ENCODE data around the gene CLDND2.
A peak's percentile ranks its signal among the peaks of the same experiment; 100 is the strongest.
"Not testable (repeated sequence)": the region's sequence is repeated elsewhere in the genome, so short reads cannot be mapped to it uniquely, and the experiment has no call there.

Gene CLDND2, protein sequence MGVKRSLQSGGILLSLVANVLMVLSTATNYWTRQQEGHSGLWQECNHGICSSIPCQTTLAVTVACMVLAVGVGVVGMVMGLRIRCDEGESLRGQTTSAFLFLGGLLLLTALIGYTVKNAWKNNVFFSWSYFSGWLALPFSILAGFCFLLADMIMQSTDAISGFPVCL

DNA sequence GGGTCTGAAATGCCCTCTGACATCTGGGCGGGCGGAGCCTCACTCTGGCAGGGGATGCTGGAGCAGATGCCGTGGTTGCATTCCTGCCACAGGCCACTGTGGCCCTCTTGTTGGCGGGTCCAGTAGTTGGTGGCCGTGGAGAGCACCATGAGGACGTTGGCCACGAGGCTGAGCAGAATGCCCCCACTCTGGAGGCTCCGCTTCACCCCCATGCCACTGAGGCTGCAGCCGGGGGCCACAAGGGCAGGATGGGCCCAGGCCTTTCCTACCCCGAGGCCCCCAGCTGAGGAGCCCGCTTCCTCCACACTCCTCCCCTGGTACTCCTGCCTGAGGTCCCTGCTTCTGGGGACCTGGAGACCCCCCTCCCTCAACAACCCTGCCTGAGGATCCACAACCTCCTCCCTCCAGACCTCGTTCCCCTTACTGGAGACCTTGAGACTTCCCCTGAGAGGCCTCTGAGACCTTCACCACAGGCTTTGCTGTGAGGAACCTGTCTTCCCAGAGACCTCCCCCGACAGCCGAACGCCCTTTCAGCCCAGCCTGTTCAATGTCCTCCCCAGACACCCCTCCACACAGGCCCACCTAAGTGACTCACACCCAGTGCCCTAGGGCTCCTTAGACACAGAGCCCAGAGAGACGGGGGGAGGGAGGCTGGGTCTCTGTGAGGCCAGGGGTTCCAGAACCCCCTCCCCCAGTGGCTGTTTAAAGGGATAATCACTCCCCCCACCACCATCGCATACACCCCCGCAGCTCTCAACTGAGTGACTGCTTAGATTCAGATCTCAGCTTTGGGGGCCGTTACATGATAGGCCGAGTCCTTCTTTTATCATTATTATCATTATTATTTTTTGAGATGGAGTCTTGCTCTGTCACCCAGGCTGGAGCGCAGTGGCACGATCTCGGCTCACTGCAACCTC, at the start of gene CLDND2:
Gene CLDND2 (minus strand): TSS at position 638 of the 917 bp plus-strand sequence. CDS start 426 bp downstream, at position 212.
- DNase-seq (ENCODE audit: low read depth in 2 of 2, low spot score in 1 of 2), result peak in 1 of 2 donors; percentile 46

DNA sequence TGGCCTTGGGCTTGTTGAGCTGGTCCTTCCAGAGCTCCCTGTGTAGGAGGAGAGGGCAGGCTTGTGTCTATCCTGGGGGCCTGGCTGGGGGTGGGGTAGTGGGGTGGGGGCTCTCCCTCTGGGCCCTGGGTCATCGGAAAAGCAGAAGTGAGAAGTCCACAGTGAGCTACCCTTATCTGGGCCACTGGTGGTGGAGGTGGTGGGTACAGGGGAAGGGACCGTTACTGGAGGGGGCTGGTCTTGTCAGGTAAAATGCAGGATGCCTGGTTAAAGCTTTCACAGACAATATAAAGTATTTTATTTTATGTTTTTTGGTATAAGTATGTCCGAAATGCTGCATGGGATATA, 49.0 kb upstream of the CLDND2 start:
- DNase-seq (ENCODE audit: low read depth in 2 of 2, low spot score in 1 of 2), result no peak

DNA sequence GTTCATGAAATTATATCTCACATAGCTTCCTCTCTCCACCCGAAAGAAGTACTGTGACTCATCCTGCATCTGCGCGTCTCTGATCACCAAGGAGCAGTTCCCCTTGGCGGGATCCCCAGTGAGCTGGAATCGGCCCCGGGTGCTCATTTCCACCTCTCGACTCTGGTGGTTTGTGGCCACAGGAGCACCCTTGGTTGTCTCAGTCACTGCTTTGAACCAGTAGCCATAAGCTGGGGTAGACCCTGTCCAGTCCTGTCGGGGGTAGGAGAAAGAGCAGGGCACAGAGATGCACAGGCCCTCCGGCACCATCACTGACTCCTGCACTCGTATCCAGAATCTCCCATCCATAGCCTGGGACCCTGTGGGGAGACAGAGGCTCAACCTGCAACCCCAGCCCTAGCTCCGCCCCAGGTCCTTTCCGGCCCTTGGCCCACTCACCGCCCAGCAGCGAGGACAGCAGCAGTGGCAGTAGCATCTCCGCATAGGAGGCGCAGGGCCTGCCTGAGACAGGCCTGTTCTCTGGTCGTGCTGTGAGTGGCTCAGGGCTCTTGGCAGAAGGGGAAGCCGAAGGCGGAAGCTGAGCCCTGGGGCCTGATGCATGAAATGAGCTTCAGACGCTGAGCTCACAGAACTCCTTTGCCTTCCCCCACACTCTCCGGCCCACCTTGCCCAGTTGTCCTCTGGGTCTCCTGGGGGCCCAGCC, 48.5 kb upstream of the CLDND2 start, which contains the start of gene SIGLEC10:
Gene SIGLEC10 (minus strand): TSS at position 536 of the 703 bp plus-strand sequence. CDS start 61 bp downstream, at position 475.
- no peak for DNase-seq (ENCODE audit: low read depth in 2 of 2, low spot score in 1 of 2)

DNA sequence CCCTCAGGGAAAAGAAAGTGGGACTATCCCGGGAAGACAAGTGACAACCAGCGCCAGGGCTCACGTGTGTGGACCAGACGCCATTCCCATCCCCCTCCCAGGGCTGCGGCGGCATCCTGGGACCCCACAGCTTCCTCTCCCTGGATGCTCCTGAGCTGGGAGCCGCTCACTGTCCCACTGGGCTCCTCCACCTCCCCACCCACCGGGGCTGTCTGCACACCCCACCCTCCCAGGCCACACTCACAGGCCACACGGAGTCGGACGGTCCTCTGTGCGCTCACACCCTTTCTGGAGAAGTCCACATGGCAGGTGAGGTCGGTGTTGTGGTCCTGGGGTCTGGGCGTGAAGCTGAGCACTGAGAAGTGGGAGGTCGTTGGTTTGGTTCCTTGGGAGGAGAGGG, 47.6 kb upstream of the CLDND2 start:
- DNase-seq (ENCODE audit: low read depth in 2 of 2, low spot score in 1 of 2), result not testable (repeated sequence)

DNA sequence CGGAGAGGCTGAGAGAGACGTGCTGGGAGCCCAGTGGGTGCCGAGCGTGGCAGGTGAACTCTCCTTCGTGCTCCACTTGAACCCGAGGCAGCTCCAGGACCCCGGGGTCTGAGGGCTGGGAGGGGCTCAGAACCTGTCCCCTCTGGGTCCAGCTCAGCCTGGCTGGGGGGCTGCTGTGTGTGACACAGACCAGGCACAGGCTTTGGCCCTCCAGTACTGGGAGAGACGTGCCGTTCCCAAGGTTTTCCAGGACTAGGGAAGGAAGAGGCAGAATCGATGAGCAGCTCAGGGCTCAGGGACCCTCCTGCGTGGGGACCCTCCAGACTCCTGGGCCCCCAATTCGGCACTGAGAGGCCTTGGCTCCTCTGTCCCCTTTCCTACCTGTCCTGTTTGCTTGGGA, 46.4 kb upstream of the CLDND2 start:
- DNase-seq (ENCODE audit: low read depth in 2 of 2, low spot score in 1 of 2), result no peak

DNA sequence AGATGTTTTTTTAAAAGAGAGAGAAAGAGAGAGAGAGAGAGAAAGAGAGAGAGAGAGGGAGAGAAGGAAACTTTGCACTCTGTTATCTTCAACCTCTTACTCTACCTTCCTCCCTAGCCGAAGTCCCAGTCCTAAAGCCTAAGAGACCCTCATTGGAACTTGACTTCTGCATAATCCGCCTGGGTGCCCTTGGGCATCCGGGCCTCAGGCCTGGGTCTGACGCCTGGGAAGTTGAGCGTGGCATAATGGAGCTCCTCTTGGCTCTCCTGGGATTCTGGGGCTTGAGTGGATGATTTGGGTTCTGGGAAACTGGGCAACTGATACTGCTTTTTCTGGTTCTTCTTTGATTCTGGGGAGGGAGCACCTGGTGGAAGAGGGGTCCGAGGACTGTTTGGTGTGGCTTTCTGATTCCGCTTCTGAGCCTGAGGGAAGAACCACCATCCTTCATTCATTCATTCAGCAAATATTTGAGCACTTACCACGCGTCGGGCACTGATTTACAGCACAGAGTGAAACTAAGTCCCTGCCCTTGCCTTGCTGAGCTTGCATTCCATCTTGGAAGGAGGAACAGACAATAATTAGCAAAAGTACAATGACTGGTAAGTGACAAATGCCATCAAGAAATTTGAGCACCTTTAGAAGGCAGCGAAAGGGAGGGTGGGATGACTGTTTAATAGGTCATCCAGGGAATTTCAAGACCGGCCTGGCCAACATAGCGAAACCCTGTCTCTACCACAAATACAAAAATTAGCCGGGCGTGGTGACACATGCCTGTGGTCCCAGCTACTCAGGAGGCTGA, 42.3 kb upstream of the CLDND2 start:
- no peak for DNase-seq (ENCODE audit: low read depth in 2 of 2, low spot score in 1 of 2)

DNA sequence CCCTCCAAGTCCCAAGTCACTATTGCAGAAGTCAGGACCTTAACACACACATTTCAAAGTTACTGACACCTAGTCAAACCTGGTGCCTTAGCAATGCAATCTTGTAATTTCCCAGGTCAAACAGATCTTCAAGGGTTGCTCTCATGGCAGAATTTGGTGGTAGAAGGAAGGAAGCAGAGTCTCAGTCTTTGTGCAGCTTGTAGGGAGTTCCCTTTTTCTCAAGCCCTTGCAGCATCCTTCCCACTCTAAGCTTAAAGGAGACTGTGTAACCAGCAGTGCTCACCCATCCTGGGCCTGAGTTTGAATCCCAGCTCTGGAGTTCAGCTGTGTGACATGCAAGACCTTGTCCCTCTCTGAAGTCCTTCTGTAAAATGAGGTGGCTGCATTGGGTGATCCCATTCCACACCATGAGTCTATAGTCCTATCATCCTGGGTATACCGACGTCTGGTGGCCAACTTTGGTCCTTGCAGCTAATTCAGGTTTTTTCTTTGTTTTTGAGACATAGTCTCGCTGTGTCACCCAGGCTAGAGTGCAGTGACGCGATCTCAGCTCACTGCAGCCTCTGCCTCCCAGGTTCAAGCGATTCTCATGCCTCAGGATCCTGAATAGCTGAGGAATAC, 38.8 kb upstream of the CLDND2 start:
- DNase-seq (ENCODE audit: low read depth in 2 of 2, low spot score in 1 of 2), result no peak

DNA sequence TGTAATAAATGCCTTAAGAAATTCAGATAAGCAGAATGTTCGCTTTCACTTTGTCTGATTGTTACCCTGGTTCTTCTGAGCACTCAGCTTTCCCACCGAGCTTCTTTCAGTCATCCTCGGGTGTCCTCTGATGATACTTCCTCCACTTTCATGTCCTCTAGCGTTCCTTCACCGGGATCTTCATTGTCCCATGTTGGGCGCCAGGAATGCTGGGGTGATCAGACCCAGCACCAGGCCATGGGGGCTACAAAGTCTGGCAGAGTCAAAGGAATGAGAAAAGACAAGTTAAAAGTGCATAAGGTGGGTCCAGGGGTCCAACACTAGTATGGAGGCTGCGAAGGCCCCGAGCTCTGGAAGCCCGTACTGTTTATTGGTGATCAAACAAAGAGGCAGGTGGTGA, 33.3 kb upstream of the CLDND2 start:
- no peak for DNase-seq (ENCODE audit: low read depth in 2 of 2, low spot score in 1 of 2)

DNA sequence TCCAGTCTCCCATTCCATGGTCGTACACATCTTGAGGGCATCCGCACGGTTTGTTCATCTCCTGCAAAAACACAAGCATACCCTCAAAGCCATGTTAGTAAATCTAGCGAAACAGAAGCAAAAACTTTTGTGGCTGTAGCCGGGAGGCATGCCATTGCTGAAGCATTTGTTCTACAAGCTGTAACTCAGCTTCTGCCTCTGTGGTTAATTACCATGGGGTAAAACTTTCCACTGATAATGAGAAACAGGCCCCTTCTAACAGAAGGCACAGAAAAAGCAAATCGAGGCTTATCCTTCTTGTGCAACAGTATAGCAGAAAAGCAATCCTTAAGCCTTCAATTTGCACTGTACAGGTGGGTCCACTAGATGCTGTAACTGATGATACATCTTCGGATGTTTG, 31.1 kb upstream of the CLDND2 start:
- not testable (repeated sequence) for DNase-seq (ENCODE audit: low read depth in 2 of 2, low spot score in 1 of 2)

DNA sequence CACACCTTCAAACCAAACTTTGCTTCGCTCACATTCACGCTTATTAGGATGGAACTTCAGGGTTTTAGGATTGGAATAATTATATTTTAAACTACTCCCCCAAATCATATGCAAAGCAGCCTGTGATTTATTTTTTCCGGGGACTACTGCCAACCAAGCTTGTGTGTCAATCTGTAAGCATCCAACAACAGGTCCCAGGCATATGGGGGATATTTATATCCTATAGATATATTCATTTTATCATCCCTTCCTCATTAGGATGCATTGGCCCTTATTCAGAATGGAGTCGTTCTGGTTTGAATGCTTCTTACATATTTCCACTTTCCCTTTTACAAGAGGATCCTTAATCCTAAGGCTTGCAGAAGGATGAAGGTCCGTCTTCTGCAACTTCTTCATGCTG, 30.4 kb upstream of the CLDND2 start:
- no peak for DNase-seq (ENCODE audit: low read depth in 2 of 2, low spot score in 1 of 2)

DNA sequence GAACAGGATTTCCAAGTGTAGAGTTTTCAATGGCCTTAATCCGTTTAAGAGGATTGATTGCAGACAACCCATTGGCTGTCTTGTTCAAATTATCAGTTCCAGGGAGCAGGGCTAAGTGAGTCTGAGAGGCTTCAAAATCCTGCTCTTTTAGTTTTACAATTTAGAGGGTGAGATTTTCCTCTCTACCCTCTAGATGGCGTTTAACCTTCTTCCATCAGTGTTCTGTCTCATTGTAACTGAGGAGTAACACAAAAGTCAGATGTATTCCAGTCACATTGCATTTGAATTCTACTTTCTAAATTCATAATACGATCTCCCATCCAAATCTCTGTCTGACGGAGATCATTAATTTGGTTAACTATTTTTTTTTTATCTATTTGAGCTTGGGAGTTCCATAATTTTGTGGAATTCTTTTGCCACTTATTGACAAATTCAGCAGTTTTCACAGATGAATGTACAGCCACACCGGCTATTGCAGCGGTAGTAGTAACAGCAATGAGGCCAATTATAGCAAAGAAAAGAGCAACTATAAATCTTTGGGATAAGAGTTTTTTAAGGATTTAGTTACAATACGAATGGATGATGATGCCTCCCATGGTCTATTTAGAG, 29.4 kb upstream of the CLDND2 start:
- no peak for DNase-seq (ENCODE audit: low read depth in 2 of 2, low spot score in 1 of 2)

DNA sequence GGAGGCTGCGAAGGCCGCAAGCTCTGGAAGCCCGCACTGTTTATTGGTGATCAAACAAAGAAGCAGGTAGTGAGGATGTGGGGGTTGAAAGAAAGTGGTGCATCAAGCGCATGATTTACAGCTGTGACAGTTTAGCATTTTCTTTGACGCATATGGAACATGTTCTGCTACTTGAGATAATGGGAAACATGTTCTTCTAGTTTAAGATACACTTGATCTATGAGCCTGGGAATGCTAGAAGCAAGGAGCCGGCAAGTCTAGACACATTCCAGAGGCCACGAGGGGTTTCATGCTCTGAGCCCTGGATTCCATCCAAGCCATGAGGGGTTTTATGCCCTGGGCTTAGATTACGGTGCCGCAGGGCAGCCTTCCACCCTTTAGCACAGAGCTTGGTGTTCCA, 28.6 kb upstream of the CLDND2 start:
- not testable (repeated sequence) for DNase-seq (ENCODE audit: low read depth in 2 of 2, low spot score in 1 of 2)

DNA sequence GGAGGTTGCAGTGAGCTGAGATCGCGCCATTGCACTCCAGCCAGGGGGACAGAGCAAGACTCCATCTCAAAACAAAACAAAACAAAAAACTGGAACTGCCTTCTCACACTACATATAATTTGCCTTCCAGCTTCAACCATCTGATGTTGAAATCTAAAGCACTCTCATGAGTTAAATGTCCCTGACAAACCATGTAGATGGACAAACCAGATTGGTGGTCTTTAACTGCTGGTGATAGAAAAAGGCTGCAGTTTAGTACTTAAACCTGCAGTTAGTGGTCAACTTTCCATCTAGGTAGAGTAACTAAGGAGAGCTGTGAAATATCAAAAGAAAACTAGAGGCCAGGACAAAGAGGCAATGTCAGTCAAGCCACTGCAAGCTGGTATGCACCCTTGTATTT, 27.4 kb upstream of the CLDND2 start:
- no peak for DNase-seq (ENCODE audit: low read depth in 2 of 2, low spot score in 1 of 2)

DNA sequence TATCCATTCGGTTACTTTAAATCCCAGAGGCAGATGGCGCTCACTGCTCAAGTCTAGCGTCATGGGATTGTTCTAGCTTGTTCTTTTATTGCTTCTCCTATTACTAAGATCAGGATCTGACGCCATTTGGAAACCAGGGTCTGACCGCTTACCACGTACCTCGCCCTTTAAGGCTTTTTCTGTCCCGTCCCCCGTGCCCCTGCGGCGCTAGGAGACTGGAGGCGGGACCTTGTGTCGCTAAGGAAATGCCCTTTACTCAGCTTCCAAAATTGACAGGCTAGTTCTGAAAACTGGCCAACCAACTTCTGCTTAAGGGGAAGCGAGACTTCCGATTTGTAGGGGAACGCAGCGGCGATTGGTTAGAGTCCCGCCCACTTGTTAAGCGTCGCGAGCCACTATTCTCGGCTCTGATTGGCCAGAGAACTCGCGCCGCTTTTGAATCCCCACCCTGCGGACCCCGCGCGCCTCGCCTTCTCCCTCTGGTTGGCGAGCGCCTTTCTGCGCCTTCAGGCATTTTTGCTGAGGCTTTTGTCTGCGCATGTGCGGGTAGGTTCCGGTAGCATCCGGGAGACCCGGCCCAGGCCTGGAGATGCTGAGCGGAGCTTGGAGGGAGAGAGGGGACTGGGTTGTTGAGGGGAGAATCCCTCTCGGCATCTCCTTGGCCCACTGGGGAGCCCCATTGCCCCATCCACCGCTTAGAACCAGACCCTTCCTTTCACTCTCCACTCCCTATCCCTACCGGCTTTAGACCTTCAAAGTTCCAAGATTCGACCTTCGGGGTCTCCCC, 25.4 kb upstream of the CLDND2 start:
- peak; percentile 75 to 82 for DNase-seq (ENCODE audit: low read depth in 2 of 2, low spot score in 1 of 2)

DNA sequence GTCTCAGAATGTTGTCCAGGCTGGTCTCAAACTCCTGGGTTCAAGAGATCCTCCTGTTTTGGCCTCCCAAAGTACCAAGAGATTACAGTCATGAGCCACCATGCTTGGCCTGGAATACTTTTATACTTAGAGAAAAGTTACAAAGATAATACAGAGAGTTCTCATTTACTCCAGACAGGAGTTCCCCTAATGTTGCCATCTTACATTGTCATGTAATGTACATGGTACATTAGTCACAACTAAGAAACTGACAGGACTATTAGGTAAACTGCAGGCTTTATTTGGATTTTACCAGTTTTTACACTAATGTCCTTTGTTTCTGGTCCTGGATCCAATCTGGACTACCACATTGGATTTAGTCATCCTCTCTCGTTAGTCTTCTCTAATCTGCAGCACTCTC, 23.9 kb upstream of the CLDND2 start:
- no peak for DNase-seq (ENCODE audit: low read depth in 2 of 2, low spot score in 1 of 2)

DNA sequence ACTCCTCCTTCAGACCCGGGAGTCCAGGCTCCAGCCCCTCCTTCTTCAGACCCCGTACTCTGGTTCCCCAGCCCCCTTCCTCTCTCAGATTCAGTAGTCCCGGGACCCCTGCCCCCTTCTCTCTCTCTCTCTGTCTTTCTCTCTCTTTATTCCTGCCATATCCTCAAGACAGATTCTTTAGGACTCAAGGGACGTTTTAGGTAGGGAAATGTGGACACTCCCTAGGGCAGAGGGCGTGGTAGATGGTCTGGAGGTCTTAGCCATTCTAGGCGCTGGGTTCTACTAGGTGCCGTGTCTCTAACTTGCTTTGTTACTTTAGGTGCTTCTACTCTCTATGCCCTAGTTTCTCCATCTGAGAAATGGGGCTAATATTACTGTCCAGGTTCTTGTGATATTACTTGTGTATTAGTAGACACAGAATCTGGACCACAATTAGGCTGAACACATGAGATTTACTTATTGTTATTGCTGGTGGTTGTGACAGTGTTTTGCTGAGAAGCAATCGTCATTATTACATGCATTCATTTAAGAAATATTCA, 22.3 kb upstream of the CLDND2 start:
- no peak for DNase-seq (ENCODE audit: low read depth in 2 of 2, low spot score in 1 of 2)

DNA sequence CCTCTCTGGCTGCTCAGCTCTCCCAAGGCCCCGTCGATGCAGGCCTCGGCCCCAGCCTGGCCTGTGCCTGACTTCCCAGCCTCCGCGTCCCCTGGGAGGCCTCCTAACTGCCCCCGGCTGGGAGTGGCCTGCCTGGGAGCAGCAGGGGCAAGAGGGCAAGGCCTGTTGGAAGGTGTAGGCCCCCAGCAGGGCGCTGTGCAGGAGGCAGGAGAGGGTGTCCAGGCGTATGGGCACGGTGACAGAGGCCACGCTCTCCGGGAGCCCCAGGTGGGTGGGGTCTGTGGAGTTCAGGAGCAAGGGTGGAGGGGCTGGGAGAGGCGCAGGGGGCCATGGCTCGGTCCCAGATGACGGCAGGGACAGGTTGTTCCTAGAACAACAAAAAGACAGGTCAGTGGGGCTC, 20.3 kb upstream of the CLDND2 start:
- DNase-seq (ENCODE audit: low read depth in 2 of 2, low spot score in 1 of 2), result no peak

DNA sequence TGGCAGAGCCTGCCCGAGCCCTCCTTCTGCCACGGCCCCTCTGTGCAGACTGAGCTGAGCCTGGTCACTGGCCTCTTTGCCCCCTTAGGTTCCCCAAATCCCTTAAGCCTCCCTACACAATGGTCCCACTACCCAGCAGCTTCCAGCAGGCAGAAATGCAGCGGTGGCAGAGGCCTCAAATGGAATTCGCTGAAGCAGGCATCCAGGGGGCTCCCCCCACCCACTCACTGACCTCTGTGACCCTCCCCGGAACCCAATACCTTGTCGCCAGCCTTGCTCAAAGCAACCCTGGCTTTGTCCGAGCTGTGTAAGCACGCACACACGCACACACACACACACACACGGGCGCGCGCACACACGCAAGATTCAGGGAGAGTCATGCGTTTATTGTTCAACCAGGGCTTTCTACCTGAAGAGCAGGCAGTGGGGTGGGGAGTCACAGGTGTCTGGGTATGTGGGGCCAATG, 19.2 kb upstream of the CLDND2 start, which contains the start of gene LIM2:
Gene LIM2 (minus strand): TSS at position 51 of the 466 bp plus-strand sequence. CDS start 531 bp downstream, outside the sequence.
- no peak for DNase-seq (ENCODE audit: low read depth in 2 of 2, low spot score in 1 of 2)
